GM18858 (cell line): ENCODE measurements around the gene NEK9.

Experiments
- ATAC-seq: cut with Tn5 transposase; IDR thresholded peaks from one replicate; pipeline ENCODE4 v1.9.1; 2021; ENCODE audit not compliant: unreplicated experiment

NEK9 gene

GRCh38 chr14:75113932-75114539 is 12.8 kb downstream of the NEK9 start:
- ATAC-seq = no peak

GRCh38 chr14:75109877-75110276 is 17.0 kb downstream of the NEK9 start:
- no peak for ATAC-seq

- no peak for ATAC-seq
These were observed 19.7 kb downstream of the NEK9 start for GRCh38 chr14:75107186-75107585.

- ATAC-seq = no peak
These were observed 25.4 kb downstream of the NEK9 start for GRCh38 chr14:75101491-75101890.

GRCh38 chr14:75098682-75099081 is 28.2 kb downstream of the NEK9 start:
- no peak for ATAC-seq

GRCh38 chr14:75098212-75098611 is 28.6 kb downstream of the NEK9 start:
- ATAC-seq = no peak

- ATAC-seq = no peak
These were observed 29.9 kb downstream of the NEK9 start for GRCh38 chr14:75096959-75097358.

DNA sequence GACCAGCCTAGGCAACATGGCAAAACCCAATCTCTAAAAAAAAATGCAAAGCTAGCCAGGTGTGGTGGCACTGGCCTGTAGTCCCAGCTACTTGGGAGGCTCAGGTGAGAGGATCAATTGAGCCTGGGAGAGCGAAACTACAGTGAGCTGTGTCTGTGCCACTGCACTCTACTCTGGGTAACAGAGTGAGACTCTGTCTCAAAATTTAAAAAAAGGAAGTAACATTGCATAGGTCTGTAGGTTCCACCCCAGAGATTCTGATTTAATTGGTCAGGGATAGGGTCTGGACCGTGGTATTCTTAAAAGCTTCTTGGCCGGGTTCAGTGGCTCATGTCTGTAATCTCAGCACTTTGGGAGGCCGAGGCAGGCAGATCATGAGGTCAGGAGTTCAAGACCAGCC is 31.2 kb downstream of the NEK9 start:
- no peak for ATAC-seq

GRCh38 chr14:75094896-75095295 is 32.0 kb downstream of the NEK9 start:
- ATAC-seq = no peak

DNA sequence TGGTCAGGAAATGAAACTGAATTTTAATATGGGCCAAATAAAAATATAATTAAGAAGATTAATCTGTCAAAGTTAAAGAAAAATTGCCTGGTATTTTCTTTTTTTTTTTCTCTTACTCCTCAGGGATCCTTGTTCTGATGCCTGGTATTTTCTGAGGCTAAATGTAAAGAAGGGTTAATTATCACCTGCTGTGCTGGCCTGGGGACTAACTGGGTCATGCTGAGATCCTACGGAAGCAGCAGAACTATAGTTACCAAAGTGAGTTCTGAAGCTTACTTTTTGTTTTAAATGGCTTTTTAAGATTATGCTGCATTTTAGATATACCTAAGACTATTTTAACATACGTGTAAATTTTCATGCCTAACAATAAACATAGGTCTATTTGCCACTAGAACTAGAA is 34.1 kb downstream of the NEK9 start:
- ATAC-seq = no peak

- ATAC-seq = no peak
These were observed 35.6 kb downstream of the NEK9 start for GRCh38 chr14:75091251-75091650.

DNA sequence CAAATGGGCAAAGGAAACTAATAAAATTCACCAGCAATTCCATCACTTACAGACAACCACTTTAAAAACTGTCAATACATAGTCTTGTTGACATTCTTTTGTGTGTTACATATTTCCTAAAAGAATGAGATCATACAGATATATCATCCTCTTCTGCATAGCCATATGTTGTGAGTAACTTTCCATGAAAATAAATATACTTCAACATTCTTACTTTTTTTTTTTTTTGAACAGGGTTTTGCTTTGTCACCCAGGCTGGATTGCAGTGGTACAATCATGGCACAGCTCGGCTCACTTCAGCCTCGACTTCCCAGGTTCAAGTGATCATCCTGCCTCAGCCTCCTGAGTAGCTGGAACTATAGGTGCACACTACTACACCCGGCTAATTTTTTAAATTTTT is 36.5 kb downstream of the NEK9 start:
- no peak for ATAC-seq

GRCh38 chr14:75088566-75089373 is 38.1 kb downstream of the NEK9 start:
- ATAC-seq = no peak

GRCh38 chr14:75088153-75088552 is 38.7 kb downstream of the NEK9 start:
- ATAC-seq = no peak

- no peak for ATAC-seq
These were observed 42.3 kb downstream of the NEK9 start for GRCh38 chr14:75084513-75084912.

DNA sequence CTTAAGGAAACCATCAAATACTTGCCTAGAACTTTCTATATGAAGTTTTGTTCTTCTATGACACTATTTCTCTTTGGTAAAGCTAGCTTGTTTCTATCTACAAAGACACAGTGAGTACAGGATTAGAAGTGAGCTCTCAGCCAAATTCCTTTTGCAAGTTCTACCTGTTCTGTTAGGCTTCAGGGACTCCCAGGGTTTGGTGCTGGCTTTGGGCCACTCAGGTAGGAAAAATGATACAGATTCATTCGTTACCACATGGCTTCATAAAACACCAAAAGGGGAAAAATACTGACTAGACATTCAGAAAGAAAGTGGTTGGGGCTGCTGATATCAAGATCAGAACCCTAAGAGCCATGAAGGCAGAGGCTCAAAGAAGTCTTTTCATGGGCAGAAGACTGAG is 43.6 kb downstream of the NEK9 start:
- no peak for ATAC-seq

- ATAC-seq = no peak
These were observed 45.1 kb downstream of the NEK9 start for GRCh38 chr14:75081660-75082229.

- ATAC-seq = no peak
These were observed 47.3 kb downstream of the NEK9 start for GRCh38 chr14:75079521-75079920.

GRCh38 chr14:75077794-75078193 is 49.1 kb downstream of the NEK9 start:
- ATAC-seq = no peak

DNA sequence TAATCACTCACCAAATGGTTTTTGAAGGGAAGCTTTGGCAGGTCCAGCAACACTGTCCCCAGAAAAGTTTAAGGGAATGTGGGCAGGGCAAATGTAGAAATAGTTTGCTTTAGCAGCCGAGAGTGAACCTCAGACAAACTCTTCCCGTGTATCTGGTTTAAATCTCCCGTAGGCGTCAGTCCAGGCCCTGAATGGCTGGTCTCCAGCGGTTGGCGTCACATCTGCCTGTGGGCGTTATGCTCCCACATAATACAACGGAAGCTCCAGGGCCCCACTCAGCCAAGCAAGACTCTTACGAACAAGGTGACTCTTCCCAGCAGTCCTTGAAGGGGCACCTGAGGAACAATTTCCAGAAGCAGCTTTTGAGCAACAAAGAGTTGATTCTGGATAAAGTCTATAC is 56.5 kb downstream of the NEK9 start:
- no peak for ATAC-seq

- no peak for ATAC-seq
These were observed 57.1 kb downstream of the NEK9 start for GRCh38 chr14:75069811-75070145.

DNA sequence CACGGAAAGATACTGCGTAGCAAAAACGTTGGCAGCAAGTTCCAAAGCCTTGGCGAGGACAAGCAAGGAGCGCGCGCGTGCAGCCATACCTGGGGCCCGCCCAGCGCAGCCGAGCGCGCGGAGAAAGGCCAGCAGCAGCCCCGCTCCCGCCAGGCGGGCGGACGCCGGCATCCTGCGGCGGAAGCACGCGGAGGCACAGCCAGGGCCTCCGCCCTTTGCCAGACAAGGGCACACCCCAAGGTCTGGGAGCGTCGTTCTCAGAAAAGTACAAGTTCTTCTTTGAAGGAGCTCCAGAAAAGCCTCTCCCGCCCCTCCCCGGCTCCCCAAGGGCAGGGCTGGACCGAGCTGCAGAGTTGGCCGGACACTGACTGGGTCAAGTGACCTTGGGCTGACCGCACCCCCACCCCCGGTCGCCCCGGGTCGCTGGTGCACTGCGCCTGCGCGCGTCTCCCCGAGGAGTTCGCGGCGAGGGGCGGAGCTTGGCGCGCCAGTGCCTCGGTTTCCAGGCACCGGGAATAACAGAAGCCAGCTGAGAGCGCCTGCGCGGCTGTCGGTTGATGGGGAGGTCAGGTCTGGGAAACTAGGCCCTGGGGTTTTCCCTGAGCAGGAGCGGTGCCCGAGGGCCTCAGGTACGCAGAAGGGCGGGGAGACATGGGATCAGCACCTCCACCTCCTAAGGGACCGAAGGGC is 57.6 kb downstream of the NEK9 start, which contains the start of gene ZC2HC1C:
ZC2HC1C (plus strand) TSS at position 521 of the 690 bp plus-strand sequence. CDS start 933 bp downstream, outside the sequence.
- peak; percentile 52 for ATAC-seq
